GM18909 (cell line): Measurements from ENCODE around the gene OR1S2.
"Not testable (repeated sequence)": the region's sequence is repeated elsewhere in the genome, so short reads cannot be mapped to it uniquely, and the experiment has no call there.

Experiments used
- ATAC-seq: cut with Tn5 transposase; IDR thresholded peaks from one replicate; pipeline ENCODE4 v1.9.1; 2021; ENCODE audit warnings: mild to moderate bottlenecking; ENCODE audit not compliant: unreplicated experiment, poor library complexity

The OR1S2 gene, protein sequence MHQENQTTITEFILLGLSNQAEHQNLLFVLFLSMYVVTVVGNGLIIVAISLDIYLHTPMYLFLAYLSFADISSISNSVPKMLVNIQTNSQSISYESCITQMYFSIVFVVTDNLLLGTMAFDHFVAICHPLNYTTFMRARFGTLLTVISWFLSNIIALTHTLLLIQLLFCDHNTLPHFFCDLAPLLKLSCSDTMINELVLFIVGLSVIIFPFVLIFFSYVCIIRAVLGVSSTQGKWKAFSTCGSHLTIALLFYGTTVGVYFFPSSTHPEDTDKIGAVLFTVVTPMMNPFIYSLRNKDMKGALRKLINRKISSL

DNA sequence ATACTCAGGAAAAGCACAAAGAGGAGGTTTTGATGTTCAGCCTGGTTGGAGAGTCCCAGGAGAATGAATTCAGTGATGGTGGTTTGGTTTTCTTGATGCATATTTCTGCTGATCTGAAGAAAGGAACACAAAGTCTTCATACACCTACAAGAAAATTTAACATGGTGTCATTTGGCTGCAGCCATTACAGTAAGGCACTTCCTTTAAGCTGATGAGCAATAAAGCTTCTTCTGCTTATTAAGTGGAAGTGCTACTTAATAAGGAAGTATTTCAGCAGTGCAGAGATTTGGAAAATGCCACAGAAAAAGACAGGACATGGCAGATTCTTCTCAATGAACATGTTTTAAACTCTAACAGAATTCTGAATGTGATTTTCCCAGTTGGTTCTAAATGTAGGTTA, at the start of gene OR1S2:
Gene OR1S2, minus strand, starts transcription at position 101 of the 400 bp plus-strand sequence. Its CDS starts 0 bp downstream, at position 101.
- no peak for ATAC-seq

DNA sequence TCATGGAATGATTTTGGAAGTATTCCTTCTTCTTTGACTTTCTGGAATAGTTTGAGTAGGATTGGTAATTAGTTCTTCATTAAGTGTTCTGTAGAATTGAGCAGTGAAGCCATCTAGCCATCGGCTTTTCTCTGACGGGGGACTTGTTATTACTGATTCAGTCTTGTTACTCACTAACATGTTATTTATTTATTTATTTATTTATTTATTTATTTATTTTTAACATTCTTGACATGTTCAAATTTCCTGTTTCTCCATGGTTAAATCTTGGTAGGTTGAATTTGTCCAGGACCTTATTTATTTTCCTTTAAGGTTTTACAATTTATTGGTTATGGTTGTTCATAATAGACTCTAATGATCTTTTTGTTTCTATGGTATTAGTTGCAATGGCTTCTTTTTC, 40.0 kb upstream of the OR1S2 start:
- no peak for ATAC-seq

DNA sequence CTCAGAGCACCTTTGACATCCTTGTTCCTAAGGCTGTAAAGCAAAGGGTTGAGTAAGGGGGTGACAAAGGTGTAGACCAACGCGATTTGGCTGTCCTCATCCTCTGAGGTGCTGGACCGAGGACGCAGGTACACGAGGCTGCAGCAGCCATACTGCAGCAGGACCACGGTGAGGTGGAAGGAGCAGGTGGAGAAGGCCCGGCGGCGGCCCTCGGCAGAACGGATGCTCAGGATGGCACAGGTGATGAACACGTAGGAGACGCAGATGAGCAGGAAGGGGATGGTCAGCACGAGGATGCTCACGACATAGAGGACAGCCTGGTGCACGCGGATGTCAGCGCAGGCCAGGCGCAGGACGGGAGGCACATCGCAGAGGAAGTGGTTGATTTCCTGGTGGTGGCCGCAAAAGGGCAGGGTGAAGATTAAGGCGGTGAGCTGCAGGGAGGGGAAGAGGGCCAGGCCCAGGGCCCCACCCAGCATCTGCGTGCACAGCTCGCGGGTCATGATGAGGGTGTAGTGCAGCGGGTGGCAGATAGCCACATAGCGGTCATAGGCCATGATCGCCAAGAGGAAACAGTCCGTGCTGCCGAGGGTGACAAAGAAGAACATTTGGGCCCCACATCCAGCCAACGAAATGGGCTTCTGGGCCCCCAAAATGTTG, 24.1 kb upstream of the OR1S2 start:
- no peak for ATAC-seq

DNA sequence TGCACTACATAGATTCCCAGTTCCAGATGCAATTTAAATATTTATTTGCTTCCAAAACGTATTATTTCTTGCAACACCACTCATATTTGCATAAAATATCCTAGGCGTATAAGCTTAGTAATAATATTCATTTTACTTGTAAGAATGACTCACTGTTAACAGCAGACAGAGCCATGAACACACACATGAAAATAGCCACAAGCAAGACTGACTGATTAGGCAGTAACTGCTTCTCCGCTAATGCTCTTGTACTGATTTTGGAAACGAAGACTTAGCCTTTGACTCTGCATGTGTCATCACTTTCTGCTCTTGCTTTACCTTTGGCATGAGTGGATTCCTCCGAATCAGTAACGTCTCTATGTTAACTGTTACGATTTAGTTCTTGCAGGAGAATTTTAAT, 18.8 kb upstream of the OR1S2 start:
- ATAC-seq, result no peak

DNA sequence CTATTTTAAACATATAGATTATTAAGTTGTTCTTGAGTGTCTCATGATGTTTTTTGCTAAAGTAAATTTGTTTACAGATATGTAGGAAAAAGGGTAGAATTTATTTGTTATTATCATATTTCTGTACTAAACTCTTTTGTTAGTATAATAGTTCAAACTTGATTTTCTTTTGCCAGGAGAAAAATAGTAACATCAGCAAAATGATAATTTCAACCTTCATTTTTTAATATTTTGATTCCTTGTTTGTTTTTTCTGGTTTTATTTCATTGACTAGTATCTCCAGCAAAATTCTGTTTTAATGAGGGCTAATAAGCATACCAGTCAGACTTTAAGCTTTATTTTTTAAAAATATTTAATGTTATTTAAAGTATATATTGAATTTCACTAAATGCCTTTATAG, 12.5 kb upstream of the OR1S2 start:
- no peak for ATAC-seq

DNA sequence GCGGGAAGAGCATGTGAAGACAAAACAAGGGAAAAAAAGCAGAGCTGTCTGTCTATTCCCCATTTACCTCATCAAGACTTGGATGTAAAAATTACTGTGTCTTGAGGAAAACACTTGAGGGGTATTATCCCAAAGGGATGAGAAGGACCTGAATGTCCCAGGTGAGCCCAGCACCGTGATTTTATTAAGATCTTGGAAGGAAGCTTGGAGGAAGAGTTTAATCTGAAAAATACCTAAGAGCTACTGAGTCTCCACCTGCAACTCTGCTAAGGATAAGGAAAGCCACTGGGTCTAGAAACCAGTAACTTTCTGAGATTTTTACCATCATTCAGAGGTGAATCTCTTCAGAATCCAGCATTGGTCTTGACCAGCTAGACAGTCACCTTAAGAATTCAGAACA, 8.5 kb upstream of the OR1S2 start, which contains the start of gene OR1S1:
Gene OR1S1, plus strand, starts transcription at position 301 of the 400 bp plus-strand sequence.
- not testable (repeated sequence) for ATAC-seq

DNA sequence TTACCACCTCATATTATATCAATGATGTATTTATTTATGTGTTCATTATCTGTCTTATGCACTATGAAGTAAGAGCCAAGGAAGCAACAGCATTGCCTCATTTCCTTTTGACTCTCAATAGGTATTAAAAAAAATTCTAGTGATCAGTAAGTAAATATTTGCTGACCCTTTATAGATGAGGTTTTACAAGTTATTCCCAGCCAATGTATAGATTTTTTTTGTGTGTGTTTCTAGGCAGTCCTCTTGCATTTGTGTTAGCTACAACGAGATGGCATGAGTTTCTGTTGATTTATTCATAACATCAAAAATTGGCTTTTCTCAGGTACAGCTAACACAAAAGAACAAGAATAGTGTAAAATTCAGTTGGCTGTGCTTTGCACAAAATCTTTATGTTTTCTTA, 4.7 kb downstream of the OR1S2 start:
- no peak for ATAC-seq

DNA sequence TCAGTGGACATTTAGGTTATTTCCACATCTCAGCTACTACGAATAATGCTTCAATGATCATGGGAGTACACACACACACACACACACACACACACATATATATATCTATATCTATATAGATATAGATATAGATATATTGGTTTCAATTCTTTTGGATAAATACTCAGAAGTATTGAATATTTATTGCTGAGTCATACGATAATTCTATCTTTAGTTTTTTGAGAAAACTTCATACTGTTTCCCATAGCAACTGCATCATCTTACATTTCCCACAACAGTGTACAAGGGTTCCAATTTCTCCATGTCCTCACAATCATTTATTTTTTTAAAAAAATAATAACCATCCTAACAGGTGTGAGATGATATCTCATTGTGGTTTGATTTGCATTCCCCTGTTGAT, 8.0 kb downstream of the OR1S2 start:
- ATAC-seq, result no peak

DNA sequence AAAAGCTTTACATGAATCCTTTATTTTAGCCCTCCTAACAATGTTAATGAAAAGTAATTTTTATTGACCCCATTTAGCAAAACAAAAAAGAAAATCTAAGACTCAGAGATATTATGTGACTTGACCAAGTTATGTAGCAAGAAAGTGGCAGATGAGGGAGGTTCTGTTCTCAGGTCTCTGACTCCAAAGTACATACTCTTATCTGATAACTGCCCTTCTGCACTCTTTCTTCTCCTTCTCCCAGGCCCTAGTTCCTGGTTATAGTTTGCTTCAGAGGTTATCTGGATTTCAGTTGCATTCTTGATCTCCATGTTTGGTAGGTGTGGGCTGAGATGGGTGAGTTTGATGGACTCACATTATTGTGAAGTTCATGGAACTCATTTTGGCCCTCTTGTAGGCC, 10.6 kb downstream of the OR1S2 start:
- no peak for ATAC-seq

DNA sequence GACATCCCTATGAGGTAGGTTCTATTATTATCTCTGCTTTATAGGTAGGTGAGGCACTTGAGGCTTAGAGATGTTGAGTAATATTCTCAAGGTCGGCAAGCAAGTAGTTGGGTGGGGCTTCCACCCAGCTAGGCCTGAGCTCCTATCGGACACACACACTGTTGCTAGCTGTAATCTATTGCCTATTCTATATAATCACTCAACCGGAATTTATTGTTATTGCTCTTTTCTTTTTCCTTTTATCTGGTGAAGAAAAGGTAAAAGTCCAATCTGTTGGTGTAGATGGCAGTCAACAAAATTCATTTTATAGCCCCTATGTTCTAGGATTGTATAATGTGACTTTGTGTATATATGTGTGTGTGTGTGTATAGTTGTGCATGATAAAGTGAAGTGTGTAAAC, 11.7 kb downstream of the OR1S2 start:
- ATAC-seq, result no peak

DNA sequence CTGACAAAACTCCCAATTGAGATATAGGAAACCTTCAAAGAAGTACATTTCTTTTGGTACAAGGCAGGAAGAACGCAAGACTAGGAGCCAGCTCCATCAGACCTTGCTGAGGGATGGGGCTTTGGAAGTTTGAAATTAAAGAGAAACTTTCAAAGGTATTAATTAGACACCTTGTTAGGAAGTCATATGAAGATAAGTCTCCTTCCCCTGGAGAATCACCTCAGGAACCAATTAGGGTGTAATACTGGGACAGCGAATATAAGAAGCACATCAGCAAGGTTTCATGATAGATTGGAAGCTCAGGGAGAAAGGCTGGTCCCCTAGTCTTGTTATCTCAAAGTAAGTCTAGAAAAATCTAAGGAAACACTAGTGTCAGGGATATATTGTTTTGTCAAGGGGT, 15.2 kb downstream of the OR1S2 start, which contains the start of gene OR9Q2:
Gene OR9Q2, plus strand, starts transcription at position 301 of the 400 bp plus-strand sequence. CDS start 1,421 bp downstream, outside the sequence.
- ATAC-seq, result no peak

DNA sequence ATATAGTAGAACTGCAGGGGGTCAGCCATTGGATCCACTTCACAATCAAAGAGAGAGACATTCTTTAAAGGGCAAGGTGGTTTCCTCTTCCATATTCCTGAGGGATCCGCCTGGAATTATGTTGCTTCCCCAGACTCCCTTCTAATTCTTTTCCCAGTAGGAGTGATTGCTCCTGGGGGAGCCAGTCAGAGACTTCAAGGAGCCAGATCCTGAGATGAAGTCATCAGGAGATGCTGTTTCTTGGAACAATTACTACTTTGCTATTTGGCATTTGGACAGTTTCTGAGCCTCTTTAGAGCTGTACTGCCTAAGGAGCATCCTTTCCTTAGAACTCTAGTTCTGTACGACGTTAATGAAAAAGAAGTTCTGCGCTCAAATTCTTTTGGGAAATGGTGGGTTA, 17.0 kb downstream of the OR1S2 start:
- no peak for ATAC-seq

DNA sequence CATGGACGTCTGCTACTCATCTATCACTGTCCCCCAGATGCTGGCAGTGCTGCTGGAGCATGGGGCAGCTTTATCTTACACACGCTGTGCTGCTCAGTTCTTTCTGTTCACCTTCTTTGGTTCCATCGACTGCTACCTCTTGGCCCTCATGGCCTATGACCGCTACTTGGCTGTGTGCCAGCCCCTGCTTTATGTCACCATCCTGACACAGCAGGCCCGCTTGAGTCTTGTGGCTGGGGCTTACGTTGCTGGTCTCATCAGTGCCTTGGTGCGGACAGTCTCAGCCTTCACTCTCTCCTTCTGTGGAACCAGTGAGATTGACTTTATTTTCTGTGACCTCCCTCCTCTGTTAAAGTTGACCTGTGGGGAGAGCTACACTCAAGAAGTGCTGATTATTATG, 24.3 kb downstream of the OR1S2 start:
- no peak for ATAC-seq

DNA sequence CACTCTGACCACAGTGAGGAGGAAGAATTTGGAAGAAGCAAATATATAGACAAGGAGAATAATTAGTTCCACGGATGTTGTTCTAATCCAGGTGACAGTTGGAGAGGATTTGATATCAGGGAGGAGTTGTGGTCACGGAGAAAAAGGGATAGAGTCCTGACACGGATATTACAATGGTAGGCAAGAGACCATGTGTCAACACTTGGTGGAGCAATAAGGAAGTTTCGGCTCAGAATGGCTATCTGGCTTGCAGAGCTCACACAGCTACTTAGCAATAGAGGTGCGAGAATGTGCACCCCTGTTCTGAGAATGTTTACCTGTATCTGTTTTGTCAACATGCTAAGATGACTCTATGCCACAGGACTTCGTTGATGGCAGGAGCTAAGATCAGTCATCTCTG, 25.5 kb downstream of the OR1S2 start:
- ATAC-seq, result no peak

DNA sequence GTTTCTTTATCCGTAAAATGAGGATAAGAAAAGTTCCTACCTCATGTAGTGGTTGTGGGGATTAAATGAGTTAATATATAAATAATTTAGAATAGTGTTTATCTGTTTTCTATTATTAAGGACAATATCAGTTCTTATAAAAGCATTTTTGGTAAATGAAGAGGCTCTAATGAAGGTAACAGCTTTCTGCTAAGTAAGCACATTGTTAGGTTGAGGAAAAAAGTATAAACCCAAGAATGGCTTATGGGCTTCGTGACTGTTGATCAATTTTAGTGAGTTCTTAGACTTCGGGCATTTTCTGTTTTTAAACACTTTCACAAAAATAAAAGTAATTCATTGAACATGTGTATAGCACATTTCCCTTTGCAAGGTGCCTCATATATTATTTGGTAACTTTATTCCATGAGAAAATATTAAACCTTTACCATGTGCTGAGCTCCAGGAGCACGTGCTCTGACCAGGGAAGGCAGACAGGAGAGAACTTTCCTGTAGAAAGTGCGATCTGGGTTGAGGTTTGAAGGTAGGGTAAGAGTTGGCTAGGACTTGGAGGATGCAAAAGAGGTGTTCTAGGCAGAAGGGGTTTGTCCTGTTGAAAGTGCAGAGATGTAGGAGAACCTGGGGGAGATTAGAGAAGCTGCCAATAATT, 26.4 kb downstream of the OR1S2 start:
- no peak for ATAC-seq

DNA sequence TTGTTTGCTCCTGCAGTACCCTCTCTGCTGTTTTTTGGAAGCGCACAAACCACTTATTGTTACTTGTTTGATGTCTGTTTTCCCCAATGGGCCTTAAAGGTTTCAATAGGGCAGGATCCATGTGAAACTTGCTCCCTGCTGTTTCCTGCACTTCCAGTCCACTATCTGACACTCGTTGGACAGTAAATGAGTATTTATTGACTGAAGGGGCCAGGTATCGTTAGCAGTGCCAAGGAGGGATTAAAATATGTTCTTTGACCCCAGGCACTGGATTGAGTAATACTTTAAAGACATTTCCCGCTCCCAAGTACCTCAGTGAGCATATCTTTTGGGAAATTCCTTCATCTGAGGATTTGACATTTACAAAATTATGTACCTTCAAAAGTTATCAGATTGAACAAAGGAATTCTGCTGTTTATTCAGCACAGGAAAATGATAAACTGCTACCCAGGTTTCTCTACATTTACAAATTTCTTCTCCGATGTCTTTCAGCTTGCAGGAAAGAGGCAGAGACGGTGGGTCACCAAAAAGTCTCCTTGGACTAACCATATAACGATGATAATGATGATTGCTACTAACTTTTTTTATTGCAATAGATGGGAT, 38.3 kb downstream of the OR1S2 start:
- ATAC-seq, result no peak

DNA sequence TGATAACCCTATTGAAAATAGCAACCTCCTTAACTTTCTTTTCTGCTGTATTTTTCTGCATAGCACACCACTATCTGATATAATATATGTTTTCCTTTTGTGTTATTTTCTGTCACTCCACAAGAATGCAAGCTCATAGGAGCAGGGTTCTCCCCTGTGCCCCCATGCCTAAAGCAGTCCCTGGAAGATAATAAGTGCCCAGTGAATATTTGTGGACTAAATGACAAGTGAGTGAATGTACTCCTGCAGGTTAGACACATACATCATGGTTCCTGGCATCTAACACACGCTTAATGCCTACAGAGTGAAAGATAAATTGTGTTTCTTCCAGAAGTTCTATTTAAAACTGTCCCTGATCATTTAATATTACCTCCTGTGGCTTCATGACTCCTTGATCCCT, 39.0 kb downstream of the OR1S2 start:
- ATAC-seq, result no peak

DNA sequence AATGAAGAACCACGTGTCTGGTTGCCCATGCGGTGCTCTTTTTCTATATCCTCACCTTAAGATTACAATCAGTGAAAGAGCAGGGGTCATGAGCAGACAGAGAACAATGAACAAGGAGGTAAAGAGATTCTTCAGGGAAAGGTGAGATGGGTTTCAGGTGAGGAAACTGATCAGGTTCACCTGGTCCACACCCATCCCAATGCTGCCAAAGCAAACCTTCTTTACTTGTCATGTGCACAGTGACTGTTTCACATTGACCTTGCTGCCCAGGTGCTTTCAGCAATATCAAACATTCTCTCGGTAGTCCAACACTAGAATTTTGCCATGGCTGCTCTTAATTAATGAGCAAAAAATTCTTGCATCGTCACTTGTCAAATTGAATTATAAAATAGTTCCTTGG, 39.6 kb downstream of the OR1S2 start:
- ATAC-seq, result no peak
